Measurements from ENCODE around the gene KCNIP1. TPM values are rescaled to one million over a fixed set of nuclear protein-coding genes. Genes with fewer than 3 reads are reported as not detected.

The KCNIP1 gene
- total and polyA plus RNA-seq, 11 donors: 0.52 to 1.3 (median 1.2) TPM; not detected in 8

GRCh38 chr5:170576602-170577535, 73.0 kb downstream of the KCNIP1 start:
- Histone ChIP-seq H3K36me3 (no peaks in the 10 kb centered on the region), H3K4me3 (no peak overlapping the region), H3K9me3 (peaks cover 0 to 6% (median 0%) of the 10 kb centered on the region in 12 donors), H3K27ac (no peak overlapping the region), H3K4me1 (no peaks in the 10 kb centered on the region), H3K27me3 (peaks cover 0 to 16% (median 0%) of the 10 kb centered on the region in 9 donors)
- intact Hi-C loops (cut with DNase I): no loop called here
- WGBS, 4 donors: 79 to 89% (median 85%) methylated on average over 11 of the region's 11 CpGs
- no peak for DNase-seq
- TF ChIP-seq POLR2A (IDR thresholded peaks at IDR 0.05) (no peak), CTCF (IDR thresholded peaks at IDR 0.05) (no peak)
- ATAC-seq: no peak

- Histone ChIP-seq H3K4me3 (no peak overlapping the region), H3K9me3 (peaks cover 0 to 6% (median 0%) of the 10 kb centered on the region in 12 donors), H3K27me3 (peaks cover 0 to 10% (median 0%) of the 10 kb centered on the region in 9 donors), H3K27ac (no peak overlapping the region), H3K36me3 (no peaks in the 10 kb centered on the region), H3K4me1 (peaks cover 0 to 4% (median 0%) of the 10 kb centered on the region in 12 donors)
- WGBS, 4 donors: 73 to 90% (median 75%) methylated on average over 3 of the region's 3 CpGs
- DNase-seq (no peak), ATAC-seq (no peak)
- intact Hi-C loops (cut with DNase I): no loop called here
- no peak for TF ChIP-seq CTCF (IDR thresholded peaks at IDR 0.05)
- TF ChIP-seq POLR2A (IDR thresholded peaks at IDR 0.05): no peak
Observed at GRCh38 chr5:170579601-170580000, 75.8 kb downstream of the KCNIP1 start.

GRCh38 chr5:170581211-170581610, 77.4 kb downstream of the KCNIP1 start:
- intact Hi-C loops (cut with DNase I): no loop called here
- no peak overlapping the region for H3K27ac ChIP-seq
- TF ChIP-seq POLR2A (IDR thresholded peaks at IDR 0.05) (no peak), CTCF (IDR thresholded peaks at IDR 0.05) (no peak)
- H3K36me3 ChIP-seq: no peaks in the 10 kb centered on the region
- DNase-seq (no peak), ATAC-seq (no peak)
- WGBS, 4 donors: 54 to 90% (median 85%) methylated on average over 1 of the region's 1 CpG
- H3K4me1 ChIP-seq: peaks cover 0 to 7% (median 0%) of the 10 kb centered on the region in 12 donors
- peaks cover 0 to 8% (median 0%) of the 10 kb centered on the region in 9 donors for H3K27me3 ChIP-seq
- no peak overlapping the region for H3K4me3 ChIP-seq
- H3K9me3 ChIP-seq: peaks cover 0 to 6% (median 0%) of the 10 kb centered on the region in 12 donors

GRCh38 chr5:170582644-170583330, 79.0 kb downstream of the KCNIP1 start:
- Histone ChIP-seq H3K27me3 (peaks cover 0 to 8% (median 0%) of the 10 kb centered on the region in 9 donors), H3K9me3 (peaks cover 0 to 6% (median 0%) of the 10 kb centered on the region in 12 donors), H3K4me1 (peaks cover 0 to 7% (median 0%) of the 10 kb centered on the region in 12 donors), H3K27ac (no peak overlapping the region), H3K36me3 (no peaks in the 10 kb centered on the region), H3K4me3 (no peak overlapping the region)
- WGBS, 4 donors: 72 to 81% (median 73%) methylated on average over 6 of the region's 6 CpGs
- DNase-seq (no peak), ATAC-seq (no peak)
- intact Hi-C loops (cut with DNase I): no loop called here
- TF ChIP-seq POLR2A (IDR thresholded peaks at IDR 0.05): no peak
- no peak for TF ChIP-seq CTCF (IDR thresholded peaks at IDR 0.05)

Data from heart left ventricle (tissue), 16 donors.